Measurements from ENCODE around the gene LZTFL1. TPM values are rescaled to one million over a fixed set of nuclear protein-coding genes. Genes with fewer than 3 reads are reported as not detected.

Gene LZTFL1
- total RNA-seq, 1 donor from 2014 or later, result 26.5 TPM

DNA sequence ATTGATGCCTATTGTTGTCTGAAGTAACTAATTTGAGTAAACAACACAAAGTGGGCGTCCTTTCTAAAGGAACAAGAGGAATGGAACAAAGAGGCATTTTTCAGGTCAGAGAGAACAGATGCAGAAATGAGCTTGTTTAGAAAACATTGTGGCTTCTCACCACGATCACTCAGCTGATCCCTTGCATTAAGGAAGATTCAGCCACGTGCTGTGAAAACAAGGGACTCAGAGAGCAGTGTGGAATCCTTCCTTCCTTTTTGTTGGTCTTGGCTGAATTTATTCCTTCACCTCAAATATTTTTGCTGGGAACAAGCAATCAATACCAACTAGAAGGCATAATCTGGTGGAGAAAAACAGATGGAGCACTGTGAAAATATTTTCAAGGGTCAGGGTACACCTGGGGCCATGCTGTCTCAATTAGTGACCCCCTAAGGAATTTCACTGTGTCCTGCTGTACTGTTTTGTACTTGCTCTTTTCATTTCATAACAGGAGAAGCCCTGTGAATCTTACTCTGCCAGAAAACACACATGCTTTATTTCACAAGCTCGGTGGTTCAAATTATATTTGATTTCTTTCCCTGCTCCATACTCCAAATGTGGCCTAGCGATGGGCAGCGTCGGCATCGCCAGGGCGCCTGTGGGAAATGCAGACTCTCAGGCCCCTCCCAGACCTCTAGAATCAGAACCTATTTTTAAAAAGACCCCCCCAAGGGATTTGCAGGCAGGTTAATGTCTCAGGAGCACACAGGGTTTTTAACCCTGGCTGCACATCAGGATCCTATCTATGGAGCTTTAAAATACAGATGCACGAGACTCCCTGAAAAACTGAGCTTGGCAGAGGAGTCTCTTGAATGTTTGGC lies 34.0 kb downstream of the LZTFL1 start:
- no peak for DNase-seq

- no peak for DNase-seq
Observed at GRCh38 chr3:45807133-45807532, 34.8 kb downstream of the LZTFL1 start.

GRCh38 chr3:45806072-45806471 lies 35.8 kb downstream of the LZTFL1 start:
- no peak for DNase-seq

DNA sequence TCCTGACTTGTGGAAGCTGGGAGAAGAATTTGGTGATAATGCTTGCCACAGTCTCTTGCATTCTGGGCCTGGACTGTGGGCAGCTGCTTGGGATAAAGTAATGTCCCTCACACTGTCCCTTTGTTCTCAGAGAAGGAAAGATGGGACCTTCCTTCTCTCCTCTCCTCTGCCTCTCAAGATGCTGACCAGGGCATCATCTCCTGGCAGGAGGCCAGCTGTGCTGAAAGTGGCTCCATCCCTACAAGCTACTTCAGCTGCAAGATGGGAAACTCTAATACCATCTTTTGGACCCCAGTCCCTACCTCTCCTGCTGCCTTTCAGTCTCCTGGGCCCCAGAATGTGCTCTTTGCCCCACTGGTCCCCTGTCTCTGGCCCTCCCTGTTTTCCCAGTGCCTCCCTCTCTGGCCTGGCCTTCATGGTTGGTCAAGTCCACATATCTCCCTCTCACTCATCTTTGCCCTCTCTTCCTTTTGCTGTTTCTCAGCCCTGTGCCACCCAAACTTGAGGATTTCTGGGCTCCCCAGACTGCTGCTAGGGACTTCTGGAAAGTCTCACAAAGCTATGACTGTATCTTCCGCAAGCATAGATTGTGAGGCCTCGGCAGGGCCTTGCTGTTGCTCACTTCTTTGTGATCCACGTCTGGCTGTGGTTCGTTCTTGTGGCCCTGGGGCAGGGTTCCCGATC lies 38.5 kb downstream of the LZTFL1 start:
- DNase-seq, result no peak

DNA sequence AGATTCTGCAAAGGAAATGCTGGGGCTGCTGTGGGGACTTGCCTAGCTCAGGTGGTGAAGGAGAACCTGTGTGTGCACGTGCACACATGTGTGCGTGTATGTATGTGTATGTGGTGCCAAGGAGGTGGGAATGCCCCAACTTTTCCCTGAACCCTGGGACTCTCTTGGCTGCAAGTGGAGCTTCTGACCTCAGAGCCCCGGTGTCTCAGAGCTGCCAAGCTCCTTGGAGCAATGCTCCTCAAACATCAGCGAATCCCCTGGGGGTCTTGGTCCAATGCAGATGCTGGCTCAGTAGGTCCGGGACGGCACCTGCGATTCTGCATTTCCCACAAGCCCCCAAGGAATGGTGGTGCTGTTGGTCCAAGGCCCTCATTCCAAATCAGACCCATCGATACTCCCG lies 39.8 kb downstream of the LZTFL1 start:
- no peak for DNase-seq

DNA sequence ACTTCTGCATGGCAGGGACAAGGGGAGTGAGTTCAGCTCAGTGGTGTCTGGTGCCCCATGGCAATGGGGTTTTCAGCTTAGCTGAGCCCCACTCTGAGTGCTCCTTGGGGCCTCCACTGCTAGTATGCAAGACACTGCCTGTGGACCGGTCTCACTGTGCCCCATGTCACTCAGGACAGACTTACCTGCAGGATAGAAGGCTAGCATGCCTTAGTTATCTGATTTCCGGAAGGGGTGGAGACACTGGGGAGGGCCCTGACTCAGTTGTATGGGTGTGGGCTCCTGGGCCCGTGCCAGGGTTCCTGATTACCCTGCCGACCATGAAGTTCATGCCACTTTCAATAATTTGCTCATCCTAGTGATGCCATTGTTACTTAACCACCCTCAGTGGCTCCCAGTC lies 41.3 kb downstream of the LZTFL1 start:
- no peak for DNase-seq

GRCh38 chr3:45799586-45799985 lies 42.3 kb downstream of the LZTFL1 start:
- no peak for DNase-seq

DNA sequence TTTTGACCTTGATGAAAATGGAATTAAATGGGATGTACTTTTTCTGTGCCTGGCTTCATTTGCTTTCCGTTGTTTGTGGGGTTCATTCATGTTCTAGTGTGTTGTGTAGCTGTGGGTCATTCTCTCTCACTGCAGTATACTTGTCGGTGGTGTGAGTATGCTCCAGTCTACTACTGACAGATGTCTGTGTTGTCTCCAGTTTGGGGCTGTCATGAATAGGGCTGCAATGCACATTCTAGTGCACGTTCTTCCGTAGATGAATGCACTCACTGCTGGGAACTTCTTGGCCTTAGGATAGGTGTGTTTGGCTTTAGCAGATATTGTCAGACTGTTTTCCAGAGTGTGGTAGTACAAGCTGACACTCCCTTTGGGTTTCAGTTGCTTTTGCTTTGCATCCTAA lies 43.9 kb downstream of the LZTFL1 start:
- no peak for DNase-seq

- no peak for DNase-seq
Observed at GRCh38 chr3:45796902-45797637, 44.8 kb downstream of the LZTFL1 start.

DNA sequence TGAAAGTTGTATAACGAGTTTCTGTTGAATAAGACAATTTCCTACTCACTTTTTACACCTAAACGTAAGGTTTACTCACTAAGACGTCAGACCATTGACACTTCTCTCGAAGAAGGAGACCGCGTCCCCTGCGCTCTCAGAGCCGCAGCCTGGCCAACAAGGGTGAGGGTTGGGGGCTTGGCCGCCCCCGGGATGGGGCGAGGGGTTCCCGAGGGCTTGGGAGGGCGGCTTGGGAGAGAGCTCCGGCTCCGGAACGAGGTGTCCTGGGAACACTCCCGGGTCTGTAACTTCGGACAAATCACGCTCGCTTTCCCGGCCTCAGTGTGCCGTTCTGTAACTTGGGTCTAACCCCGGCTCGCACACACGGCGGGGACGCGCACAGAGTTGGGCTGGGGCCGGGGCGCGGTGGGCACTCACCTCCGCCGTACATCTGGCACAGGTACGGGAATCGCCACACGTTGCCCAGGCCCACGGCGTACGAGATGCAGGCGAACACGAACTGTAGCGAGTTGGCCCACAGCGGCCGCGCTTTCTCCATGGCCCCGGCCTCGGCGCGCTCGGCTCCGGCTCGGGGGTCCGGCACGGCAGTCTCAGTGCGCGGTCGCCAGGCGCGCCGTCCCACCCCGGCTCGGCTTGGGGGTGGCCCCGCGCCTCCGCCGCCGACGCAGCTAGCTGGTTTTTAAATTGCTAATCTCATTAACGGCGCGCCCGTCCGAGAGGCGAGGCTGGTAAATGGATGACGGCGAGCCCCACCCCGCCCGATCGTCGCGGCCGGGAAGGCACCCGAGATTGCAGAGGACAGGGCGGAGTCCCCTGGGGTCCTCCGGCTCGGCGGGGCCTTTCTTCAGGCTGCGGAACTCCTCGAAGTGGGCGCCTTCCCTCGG lies 45.8 kb downstream of the LZTFL1 start, which contains the start of gene SLC6A20:
TSS of gene SLC6A20 (minus strand) at position 655 of the 884 bp plus-strand sequence. CDS start at position 538, 117 bp downstream.
- no peak for DNase-seq

GRCh38 chr3:45795509-45795881 lies 46.4 kb downstream of the LZTFL1 start:
- no peak for DNase-seq

DNA sequence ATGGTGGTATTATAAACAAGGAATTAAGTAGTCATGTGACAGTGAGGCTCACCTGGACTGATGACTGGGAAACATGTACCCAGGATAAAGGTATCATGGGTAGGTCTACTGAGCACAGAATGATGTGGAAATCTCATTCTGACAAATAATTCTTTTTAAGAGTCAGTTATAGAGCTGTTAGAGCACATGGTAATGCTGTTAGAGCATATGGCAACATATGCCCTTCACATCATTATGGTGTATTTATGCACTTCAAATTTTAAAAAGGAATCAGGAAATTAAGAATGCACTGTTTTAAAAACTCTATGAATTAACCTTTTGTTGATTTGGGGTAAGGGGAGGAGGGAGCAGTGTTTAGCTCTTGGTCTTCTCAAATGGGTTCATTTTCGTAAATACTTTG lies 47.3 kb downstream of the LZTFL1 start:
- no peak for DNase-seq

DNA sequence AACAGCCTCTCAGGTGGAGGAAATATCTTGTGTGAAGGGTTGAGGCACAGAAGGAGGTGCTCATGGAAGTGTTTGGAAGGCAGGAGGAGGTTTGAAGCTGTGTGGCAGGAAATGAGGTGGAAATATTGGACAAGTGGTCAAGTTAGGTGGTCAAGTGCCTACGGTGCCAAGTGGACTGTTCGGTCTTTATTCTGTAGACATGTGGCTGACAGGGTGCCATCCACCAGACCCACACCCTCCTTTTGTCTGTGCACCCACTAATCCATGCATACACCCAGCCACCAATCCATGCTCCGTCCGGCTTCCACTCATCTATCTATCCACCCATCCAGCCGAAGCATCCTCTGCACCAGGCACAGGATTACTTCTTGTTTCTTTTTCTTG lies 47.8 kb downstream of the LZTFL1 start:
- no peak for DNase-seq

GRCh38 chr3:45793482-45794176 lies 48.3 kb downstream of the LZTFL1 start:
- no peak for DNase-seq

GRCh38 chr3:45792516-45793172 lies 49.3 kb downstream of the LZTFL1 start:
- DNase-seq, result no peak

DNA sequence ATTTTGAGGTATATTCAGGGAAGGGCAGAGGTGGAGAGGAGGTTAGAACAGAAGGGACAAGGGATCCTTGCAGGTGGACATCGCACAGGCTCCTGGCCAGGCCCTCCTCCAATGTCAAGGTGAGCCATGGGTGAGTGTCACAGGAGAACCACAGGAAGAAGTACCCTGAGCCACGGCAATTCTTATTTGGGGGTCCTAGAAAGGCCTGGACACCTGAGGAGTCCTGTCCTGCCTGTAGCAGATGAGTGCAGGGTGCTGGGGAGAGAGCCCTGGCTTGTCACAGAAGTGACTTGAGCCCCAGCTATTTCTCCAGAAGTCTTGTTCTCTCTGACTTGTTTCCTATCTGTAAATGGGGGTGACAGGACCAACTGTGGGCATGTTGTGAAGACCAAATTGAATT lies 49.9 kb downstream of the LZTFL1 start:
- DNase-seq, result no peak

DNA sequence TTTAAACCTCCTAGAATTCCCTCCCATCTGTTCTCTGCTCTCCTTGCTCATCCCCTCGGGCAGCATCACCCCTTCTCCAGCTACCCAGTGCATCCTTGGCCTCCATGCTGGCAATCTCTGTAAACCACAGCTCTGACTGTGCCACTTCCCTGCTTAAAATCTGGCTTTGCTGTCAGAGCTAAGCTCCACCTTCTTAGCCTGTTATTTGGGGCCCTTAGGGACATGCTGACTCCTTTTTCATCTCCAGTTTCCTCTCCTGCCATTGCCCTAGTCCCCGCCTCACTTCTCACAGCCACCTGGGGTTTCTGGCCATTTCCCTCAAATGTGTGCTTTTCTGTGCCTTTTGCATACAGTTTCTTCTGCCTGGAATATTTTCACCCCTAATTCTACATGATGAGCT lies 51.3 kb downstream of the LZTFL1 start:
- no peak for DNase-seq

DNA sequence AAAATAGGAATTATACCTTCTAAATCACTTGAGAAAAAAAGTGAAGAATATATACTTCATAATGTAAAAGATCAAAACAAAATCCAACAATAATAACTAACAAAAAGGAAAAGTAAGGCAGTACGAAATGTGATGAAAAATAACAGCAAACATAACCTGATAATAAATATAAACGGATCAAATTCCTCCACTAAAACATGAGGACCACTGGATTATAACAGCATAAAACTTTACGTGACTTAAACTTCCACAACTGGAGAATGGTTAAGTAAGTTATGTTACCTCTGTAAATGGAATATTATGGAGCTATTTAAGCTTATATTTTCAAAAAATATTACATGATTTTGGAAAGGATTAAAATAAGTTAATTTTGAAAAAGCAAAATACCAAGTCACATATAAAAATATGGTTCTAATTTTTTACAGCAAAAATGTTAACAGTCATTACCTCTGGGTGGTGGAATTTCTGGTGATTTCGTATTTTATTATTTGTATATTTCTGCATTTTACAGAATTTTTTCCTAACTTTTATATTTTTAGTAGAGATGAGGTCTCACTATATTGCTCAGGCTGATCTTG lies 52.6 kb downstream of the LZTFL1 start:
- no peak for DNase-seq

DNA sequence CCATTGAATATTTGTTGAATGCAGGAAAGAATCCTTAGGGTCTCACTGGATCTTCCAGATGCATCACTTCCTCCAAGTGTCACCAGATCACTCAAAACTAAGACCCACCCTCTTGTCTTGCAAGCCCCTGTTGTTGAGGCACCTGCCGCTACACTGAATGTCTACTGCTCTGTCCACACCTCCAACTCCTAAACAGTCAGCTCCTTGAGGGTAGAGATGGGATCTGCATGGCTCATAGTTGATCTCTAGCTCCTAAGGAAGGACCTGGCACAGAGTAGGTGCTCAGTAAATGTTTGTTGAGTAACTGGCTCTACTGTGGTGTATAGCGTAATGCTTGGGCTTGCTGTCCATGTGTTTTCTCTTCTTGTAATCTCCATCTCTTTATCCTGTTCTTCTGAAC lies 54.4 kb downstream of the LZTFL1 start:
- DNase-seq, result no peak

DNA sequence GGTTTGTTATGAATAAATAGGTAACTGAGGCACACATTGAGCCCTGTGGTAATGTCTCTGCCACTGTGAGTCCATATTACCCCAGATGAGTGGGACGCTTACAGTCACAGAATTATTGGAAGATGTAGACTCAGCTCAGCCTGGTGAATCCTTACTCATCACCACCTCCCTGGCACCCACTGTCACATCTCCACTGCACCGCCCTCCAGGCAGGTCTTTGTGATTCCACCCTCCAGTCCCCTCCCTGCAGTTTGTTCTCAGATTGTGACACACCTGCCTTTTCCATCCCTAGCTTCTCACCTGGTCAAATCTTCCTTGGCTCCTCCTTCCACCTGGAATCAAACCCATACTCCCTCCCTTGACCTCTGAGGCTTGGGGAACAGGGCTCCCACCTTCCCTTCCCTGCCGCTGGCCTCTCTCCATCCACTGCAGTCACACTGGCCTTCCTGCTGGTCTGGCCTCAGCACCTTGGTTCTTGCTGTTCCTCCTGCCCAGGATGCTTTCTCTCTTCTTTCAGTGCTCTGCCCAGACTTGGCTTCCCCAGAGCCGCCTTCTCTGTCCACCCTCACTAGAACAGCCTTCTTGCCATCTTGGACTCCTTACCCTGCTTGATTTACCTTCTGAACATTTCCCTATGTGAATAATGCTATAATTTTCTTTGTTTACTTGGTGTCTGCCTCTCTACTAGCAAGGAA lies 55.0 kb downstream of the LZTFL1 start:
- DNase-seq, result no peak
